IMR-90 (cell line): ENCODE data around the gene ATXN1. TPM values are rescaled to one million over a fixed set of nuclear protein-coding genes. Genes with fewer than 3 reads are reported as not detected.
A peak's percentile ranks its signal among the peaks of the same experiment; 100 is the strongest.

Experiments
- ATAC-seq: fragments of 200-7000 bp; cut with Tn5 transposase; 2 replicates; pipeline ENCODE4 v1.9.1; 2020; ENCODE audit warnings: low read depth, mild to moderate bottlenecking, moderate library complexity
- BruUV-seq: library from RNA; stranded (reverse); fragments of 400-500 nt; replicated peaks from 2 replicates; lab custom pipeline; 2021; lab: Mats Ljungman, UMichigan
- CTCF ChIA-PET: fragments of 300-600 bp; formaldehyde crosslinking; extraction: SDS; loops from one replicate; lab custom pipeline; 2021; ENCODE audit warnings: antibody characterized with exemption; lab: Yijun Ruan, JAX
- POLR2A ChIA-PET: fragments of 300-600 bp; sonication (Branson Sonifier 250); formaldehyde crosslinking; loops from one replicate; lab custom pipeline; 2022; ENCODE audit warnings: antibody characterized with exemption; ENCODE audit not compliant: unreplicated experiment; lab: Charles Lee
- DNase-seq: peaks from one replicate; pipeline ENCODE4 v3.0.0; 2013
- H2AFZ ChIP-seq: replicated peaks from 2 replicates; pipeline ENCODE3; 2013; ENCODE audit warnings: low read length, mild to moderate bottlenecking; ENCODE audit not compliant: poor library complexity
- H2AK5ac ChIP-seq: 2 replicates; pipeline ENCODE4 v1.6.1; 2013; ENCODE audit warnings: low read depth, low read length, inconsistent platforms
- H2AK9ac ChIP-seq: replicated peaks from 2 replicates; pipeline ENCODE3; 2013; ENCODE audit warnings: mild to moderate bottlenecking, low read depth, low read length, moderate library complexity; ENCODE audit not compliant: poor library complexity
- H2BK120ac ChIP-seq: 2 replicates; pipeline ENCODE4 v1.6.1; 2013; ENCODE audit warnings: low read depth, low read length, inconsistent platforms
- H2BK15ac ChIP-seq: 3 replicates; pipeline ENCODE4 v1.6.1; 2013; ENCODE audit warnings: low read depth, low read length, inconsistent platforms
- H2BK20ac ChIP-seq: 2 replicates; pipeline ENCODE4 v1.6.1; 2013; ENCODE audit warnings: low read depth, mild to moderate bottlenecking, inconsistent platforms, low read length, moderate library complexity
- H2BK5ac ChIP-seq: 2 replicates; pipeline ENCODE4 v1.6.1; 2013; ENCODE audit warnings: mild to moderate bottlenecking, low read depth, low read length, inconsistent platforms; ENCODE audit not compliant: poor library complexity, severe bottlenecking
- H3K14ac ChIP-seq: replicated peaks from 2 replicates; pipeline ENCODE4 v1.6.1; 2013; ENCODE audit warnings: low read depth, low read length, inconsistent platforms
- H3K18ac ChIP-seq: 2 replicates; pipeline ENCODE4 v1.6.1; 2013; ENCODE audit warnings: low read depth, low read length, control low read depth
- H3K23ac ChIP-seq: 2 replicates; pipeline ENCODE4 v1.6.1; 2013; ENCODE audit warnings: low read depth, low read length, inconsistent platforms
- H3K27ac ChIP-seq: 2 replicates; pipeline ENCODE4 v1.5.1; 2013; ENCODE audit warnings: mild to moderate bottlenecking, control low read depth, low read length; ENCODE audit not compliant: insufficient read depth
- H3K27me3 ChIP-seq: 2 replicates; pipeline ENCODE4 v1.6.1; 2013; ENCODE audit warnings: low read length; ENCODE audit not compliant: control insufficient read depth, insufficient read depth
- H3K36me3 ChIP-seq: 2 replicates; pipeline ENCODE4 v1.6.1; 2013; ENCODE audit warnings: low read length, mixed read lengths; ENCODE audit not compliant: control insufficient read depth, insufficient read depth
- H3K4ac ChIP-seq: 2 replicates; pipeline ENCODE4 v1.6.1; 2013; ENCODE audit warnings: low read depth, low read length, inconsistent platforms
- H3K4me1 ChIP-seq: 2 replicates; pipeline ENCODE4 v1.6.1; 2013; ENCODE audit warnings: low read length, mixed read lengths; ENCODE audit not compliant: control insufficient read depth, insufficient read depth
- H3K4me2 ChIP-seq: 2 replicates; pipeline ENCODE4 v1.6.1; 2013; ENCODE audit warnings: low read depth, mild to moderate bottlenecking, control low read depth, low read length, moderate library complexity
- H3K4me3 ChIP-seq: 2 replicates; pipeline ENCODE4 v1.5.1; 2013; ENCODE audit warnings: low read depth, mild to moderate bottlenecking, control low read depth, low read length, moderate library complexity; ENCODE audit not compliant: insufficient read depth
- H3K56ac ChIP-seq: 2 replicates; pipeline ENCODE4 v1.6.1; 2013; ENCODE audit warnings: low read length, inconsistent platforms; ENCODE audit not compliant: insufficient read depth; ENCODE audit errors: extremely low read depth
- H3K79me1 ChIP-seq, 2 experiments: 2 replicates each; pipeline ENCODE4 v1.6.1; 2013; ENCODE audit warnings: low read length in 2 of 2, inconsistent platforms in 1 of 2, low read depth in 1 of 2
- H3K9ac ChIP-seq: 2 replicates; pipeline ENCODE4 v1.6.1; 2013; ENCODE audit warnings: low read depth, low read length, control low read depth
- H3K9me1 ChIP-seq: 2 replicates; pipeline ENCODE4 v1.6.1; 2013; ENCODE audit warnings: low read length, inconsistent platforms; ENCODE audit not compliant: insufficient read depth
- H3K9me3 ChIP-seq: 2 replicates; pipeline ENCODE4 v1.6.1; 2013; ENCODE audit warnings: low read length; ENCODE audit not compliant: control insufficient read depth, insufficient read depth
- H4K20me1 ChIP-seq: 2 replicates; pipeline ENCODE4 v1.6.1; 2013; ENCODE audit warnings: low read length, inconsistent platforms; ENCODE audit not compliant: insufficient read depth
- H4K5ac ChIP-seq: 2 replicates; pipeline ENCODE4 v1.6.1; 2013; ENCODE audit warnings: mild to moderate bottlenecking, low read depth, low read length, control low read depth
- H4K8ac ChIP-seq, 2 experiments: 2 replicates each; pipeline ENCODE4 v1.6.1; 2013; ENCODE audit warnings: low read depth in 2 of 2, low read length in 2 of 2, control low read depth in 1 of 2, inconsistent platforms in 1 of 2
- H4K91ac ChIP-seq: 2 replicates; pipeline ENCODE4 v1.6.1; 2013; ENCODE audit warnings: low read depth, low read length, inconsistent platforms; ENCODE audit not compliant: insufficient read depth
- CEBPB ChIP-seq: IDR thresholded peaks from 2 replicates; pipeline ENCODE4 v1.6.1; 2012; ENCODE audit warnings: low read depth, low read length, improper control_type of control experiment
- FOS ChIP-seq: fragments of 150-350 bp; IDR thresholded peaks from 2 replicates; pipeline ENCODE4 v1.6.1; 2016; ENCODE audit warnings: low read depth, low read length
- WGBS, 2 experiments: methylation state at CpG; one replicate each; pipeline versions ENCODE4 v1.1.5 to v1.1.7; 2013; ENCODE audit warnings: missing lambda C conversion rate in 2 of 2; ENCODE audit not compliant: insufficient read length in 1 of 2; ENCODE audit errors: extremely low coverage in 2 of 2; 5-methylcytosine and 5-hydroxymethylcytosine counted together
- dilution Hi-C: fragments of 300-500 bp; cut with HindIII; formaldehyde crosslinking; loops from one replicate; pipeline ENCODE4 v1.14.3; 2018; ENCODE audit warnings: low sequenced_read_pairs; ENCODE audit not compliant: unreplicated experiment
- in situ Hi-C: fragments of 300-500 bp; cut with MboI; formaldehyde crosslinking; loops from 3 replicates; pipeline ENCODE4 v1.14.3; 2019; ENCODE audit warnings: low sequenced_read_pairs, inconsistent platforms, mixed read lengths
- intact Hi-C: fragments of 100-400 bp; cut with micrococcal nuclease; formaldehyde crosslinking; loops from 2 replicates; pipeline ENCODE4 v1.10.0; 2022
- polyA plus RNA-seq, 3 experiments: library from polyadenylated mRNA; depleted of rRNA; stranded (reverse); fragments of >200 nt; gene quantifications; 2 replicates each; pipeline ENCODE4 v1.2.3, GENCODE V29; 2012; ENCODE audit warnings: low replicate concordance in 1 of 3
- total RNA-seq: library from RNA; depleted of rRNA; stranded (reverse); fragments of >200 nt; gene quantifications from 2 replicates; pipeline ENCODE4 v1.2.3, GENCODE V29; 2012

ATXN1 gene
- total and polyA plus RNA-seq, 2 of the 4 experiments (the other 2 are of a cell fraction), result 7.3 to 11.1 TPM

DNA sequence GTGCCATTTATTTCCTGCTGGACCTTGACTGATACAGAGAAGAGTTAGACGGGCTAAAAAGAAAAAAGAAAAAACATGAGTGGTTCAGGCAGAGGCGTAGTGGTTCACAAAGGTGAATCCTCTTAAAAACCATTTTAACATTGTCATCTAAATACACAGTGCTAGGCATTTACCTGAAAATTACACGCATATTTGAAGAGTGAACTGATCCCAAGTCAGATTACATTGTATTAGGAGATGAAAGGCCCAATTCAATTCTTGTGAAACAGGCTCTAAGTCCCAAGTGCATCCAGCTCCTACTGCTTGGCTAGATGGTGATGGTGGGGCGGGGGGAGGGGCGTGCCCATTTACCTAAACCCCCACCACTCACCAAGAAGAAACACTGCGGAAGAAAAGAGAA lies 46.7 kb upstream of the ATXN1 start:
- H3K23ac ChIP-seq, result no peak overlapping the region
- no peak overlapping the region for H2AK5ac ChIP-seq
- H3K9ac ChIP-seq, result no peak overlapping the region
- H3K14ac ChIP-seq, result no peak overlapping the region
- intact Hi-C loops, result no loop called here
- DNase-seq (no peak), ATAC-seq (no peak)
- H3K4ac ChIP-seq, result no peak overlapping the region
- H2AK9ac ChIP-seq, result no peak overlapping the region
- H3K9me3 ChIP-seq, result peaks cover 13% of the 10 kb centered on the region
- H4K20me1 ChIP-seq, result no peaks in the 10 kb centered on the region
- no peaks in the 10 kb centered on the region for H3K36me3 ChIP-seq
- POLR2A ChIA-PET, result no interaction called here
- no peak overlapping the region for H2BK5ac ChIP-seq
- H2AFZ ChIP-seq, result no peak overlapping the region
- peaks cover 2% of the 10 kb centered on the region; the same call in 1 of the 2 replicates for H3K4me1 ChIP-seq
- no peak overlapping the region for H4K5ac ChIP-seq
- H3K27me3 ChIP-seq, result no peaks in the 10 kb centered on the region
- no peaks in the 10 kb centered on the region for H3K79me1 ChIP-seq
- TF ChIP-seq CEBPB (0 out of 2 replicates have a peak, but pooled peaks have one; percentile 10), FOS (no peak)
- H2BK15ac ChIP-seq, result no peak overlapping the region
- no peak overlapping the region for H4K8ac ChIP-seq
- no peak overlapping the region for H2BK120ac ChIP-seq
- no peak overlapping the region for H4K91ac ChIP-seq
- no peaks in the 10 kb centered on the region; the same call in 1 of the 2 replicates for H3K9me1 ChIP-seq
- H3K4me2 ChIP-seq, result no peak overlapping the region
- no peak overlapping the region for H3K4me3 ChIP-seq
- dilution Hi-C loops, result no loop called here
- no TSS peak for BruUV-seq
- CTCF ChIA-PET, result no interaction called here
- H3K18ac ChIP-seq, result no peak overlapping the region
- no peak overlapping the region for H3K56ac ChIP-seq
- in situ Hi-C loops, result no loop called here
- H2BK20ac ChIP-seq, result no peak overlapping the region
- WGBS, 2 experiments, result 100% methylated on average over 1 of the region's 6 CpGs; no CpG with 5 or more reads in 1 of the 2 experiments
- no peak overlapping the region for H3K27ac ChIP-seq
